ENCODE results near the gene SHROOM3. TPM values are rescaled to one million over a fixed set of nuclear protein-coding genes. Genes with fewer than 3 reads are reported as not detected.

The SHROOM3 gene
- total and polyA plus RNA-seq, 4 donors = 14.4 to 75.1 (median 47.3) TPM

DNA sequence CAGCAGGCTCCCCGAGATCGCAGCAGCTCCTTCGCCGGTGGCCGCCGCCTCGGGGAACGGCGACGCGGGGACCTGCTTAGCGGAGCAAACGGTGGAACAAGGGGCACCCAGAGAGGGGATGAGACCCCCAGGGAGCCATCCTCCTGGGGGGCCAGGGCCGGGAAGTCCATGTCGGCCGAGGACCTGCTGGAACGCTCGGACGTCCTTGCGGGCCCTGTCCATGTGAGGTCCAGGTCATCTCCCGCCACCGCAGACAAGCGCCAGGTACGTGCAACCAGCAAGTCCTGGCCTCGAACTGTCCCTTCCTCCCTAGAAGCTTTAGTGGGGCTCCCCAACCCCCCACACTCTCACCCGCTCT lies 306.6 kb downstream of the SHROOM3 start:
- peaks cover 0 to 27% (median 5%) of the 10 kb centered on the region in 5 donors for H3K4me1 ChIP-seq (ENCODE audit: control insufficient read depth in 5 of 5, insufficient read depth in 5 of 5, low read length in 5 of 5)
- no peaks in the 10 kb centered on the region for H3K27me3 ChIP-seq (ENCODE audit: control insufficient read depth in 3 of 3, insufficient read depth in 3 of 3, low read length in 2 of 3)
- 96% methylated on average over 26 of the region's 26 CpGs for WGBS, 2 donors
- no peak for DNase-seq
- TF ChIP-seq, protein P1, sequence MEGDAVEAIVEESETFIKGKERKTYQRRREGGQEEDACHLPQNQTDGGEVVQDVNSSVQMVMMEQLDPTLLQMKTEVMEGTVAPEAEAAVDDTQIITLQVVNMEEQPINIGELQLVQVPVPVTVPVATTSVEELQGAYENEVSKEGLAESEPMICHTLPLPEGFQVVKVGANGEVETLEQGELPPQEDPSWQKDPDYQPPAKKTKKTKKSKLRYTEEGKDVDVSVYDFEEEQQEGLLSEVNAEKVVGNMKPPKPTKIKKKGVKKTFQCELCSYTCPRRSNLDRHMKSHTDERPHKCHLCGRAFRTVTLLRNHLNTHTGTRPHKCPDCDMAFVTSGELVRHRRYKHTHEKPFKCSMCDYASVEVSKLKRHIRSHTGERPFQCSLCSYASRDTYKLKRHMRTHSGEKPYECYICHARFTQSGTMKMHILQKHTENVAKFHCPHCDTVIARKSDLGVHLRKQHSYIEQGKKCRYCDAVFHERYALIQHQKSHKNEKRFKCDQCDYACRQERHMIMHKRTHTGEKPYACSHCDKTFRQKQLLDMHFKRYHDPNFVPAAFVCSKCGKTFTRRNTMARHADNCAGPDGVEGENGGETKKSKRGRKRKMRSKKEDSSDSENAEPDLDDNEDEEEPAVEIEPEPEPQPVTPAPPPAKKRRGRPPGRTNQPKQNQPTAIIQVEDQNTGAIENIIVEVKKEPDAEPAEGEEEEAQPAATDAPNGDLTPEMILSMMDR (IDR thresholded peaks at IDR 0.05; ENCODE audit: control extremely low read depth, extremely low read depth) = no peak
- H3K9me3 ChIP-seq (ENCODE audit: control insufficient read depth in 4 of 4, insufficient read depth in 3 of 4, low read length in 3 of 4) = peaks cover 0 to 2% (median 0%) of the 10 kb centered on the region in 4 donors
- H3K9ac ChIP-seq (ENCODE audit: insufficient read depth in 1 of 2, low read length in 2 of 2) = no peak overlapping the region
- no peak overlapping the region for H3K4me3 ChIP-seq
- H3K27ac ChIP-seq (ENCODE audit: low read depth in 1 of 2, low read length in 1 of 2) = no peak overlapping the region
- no peak for ATAC-seq (ENCODE audit: insufficient read depth, low FRiP score)
- H3K36me3 ChIP-seq (ENCODE audit: control insufficient read depth in 4 of 4, insufficient read depth in 4 of 4, low read length in 4 of 4) = peaks cover 0 to 10% (median 2%) of the 10 kb centered on the region in 4 donors

GRCh38 chr4:76744241-76744921 lies 309.4 kb downstream of the SHROOM3 start:
- Histone ChIP-seq H3K27me3 (ENCODE audit: control insufficient read depth in 3 of 3, insufficient read depth in 3 of 3, low read length in 2 of 3) (no peaks in the 10 kb centered on the region), H3K4me3 (no peak overlapping the region), H3K9me3 (ENCODE audit: control insufficient read depth in 4 of 4, insufficient read depth in 3 of 4, low read length in 3 of 4) (peaks cover 0 to 2% (median 0%) of the 10 kb centered on the region in 4 donors), H3K36me3 (ENCODE audit: control insufficient read depth in 4 of 4, insufficient read depth in 4 of 4, low read length in 4 of 4) (peaks cover 0 to 6% (median 2%) of the 10 kb centered on the region in 4 donors), H3K9ac (ENCODE audit: insufficient read depth in 1 of 2, low read length in 2 of 2) (no peak overlapping the region), H3K4me1 (ENCODE audit: control insufficient read depth in 5 of 5, insufficient read depth in 5 of 5, low read length in 5 of 5) (peaks cover 0 to 4% (median 2%) of the 10 kb centered on the region in 5 donors), H3K27ac (ENCODE audit: low read depth in 1 of 2, low read length in 1 of 2) (peak overlapping the region in 1 of 2 donors; percentile 18)
- ATAC-seq (ENCODE audit: insufficient read depth, low FRiP score) (no peak), DNase-seq (no peak)
- TF ChIP-seq, protein P1 (IDR thresholded peaks at IDR 0.05; ENCODE audit: control extremely low read depth, extremely low read depth) = no peak
- WGBS, 2 donors = 81 to 88% methylated on average over 1 of the region's 1 CpG

GRCh38 chr4:76745240-76745639 lies 310.2 kb downstream of the SHROOM3 start:
- Histone ChIP-seq H3K36me3 (ENCODE audit: control insufficient read depth in 4 of 4, insufficient read depth in 4 of 4, low read length in 4 of 4) (peaks cover 0 to 3% (median 0%) of the 10 kb centered on the region in 4 donors), H3K4me1 (ENCODE audit: control insufficient read depth in 5 of 5, insufficient read depth in 5 of 5, low read length in 5 of 5) (peaks cover 0 to 3% (median 2%) of the 10 kb centered on the region in 5 donors), H3K9ac (ENCODE audit: insufficient read depth in 1 of 2, low read length in 2 of 2) (no peak overlapping the region), H3K27ac (ENCODE audit: low read depth in 1 of 2, low read length in 1 of 2) (no peak overlapping the region), H3K9me3 (ENCODE audit: control insufficient read depth in 4 of 4, insufficient read depth in 3 of 4, low read length in 3 of 4) (no peaks in the 10 kb centered on the region), H3K4me3 (no peak overlapping the region), H3K27me3 (ENCODE audit: control insufficient read depth in 3 of 3, insufficient read depth in 3 of 3, low read length in 2 of 3) (no peaks in the 10 kb centered on the region)
- 90 to 93% methylated on average over 1 of the region's 1 CpG for WGBS, 2 donors
- ATAC-seq (ENCODE audit: insufficient read depth, low FRiP score) (no peak), DNase-seq (no peak)
- TF ChIP-seq, protein P1 (IDR thresholded peaks at IDR 0.05; ENCODE audit: control extremely low read depth, extremely low read depth) = no peak
